HG03139 (cell line): Measurements from ENCODE around the gene RPS5.
"Not testable (repeated sequence)": the region's sequence is repeated elsewhere in the genome, so short reads cannot be mapped to it uniquely, and the experiment has no call there.

Source experiments
- ATAC-seq: cut with Tn5 transposase; IDR thresholded peaks from one replicate; pipeline ENCODE4 v1.9.1; 2021; ENCODE audit not compliant: unreplicated experiment

The RPS5 gene

DNA sequence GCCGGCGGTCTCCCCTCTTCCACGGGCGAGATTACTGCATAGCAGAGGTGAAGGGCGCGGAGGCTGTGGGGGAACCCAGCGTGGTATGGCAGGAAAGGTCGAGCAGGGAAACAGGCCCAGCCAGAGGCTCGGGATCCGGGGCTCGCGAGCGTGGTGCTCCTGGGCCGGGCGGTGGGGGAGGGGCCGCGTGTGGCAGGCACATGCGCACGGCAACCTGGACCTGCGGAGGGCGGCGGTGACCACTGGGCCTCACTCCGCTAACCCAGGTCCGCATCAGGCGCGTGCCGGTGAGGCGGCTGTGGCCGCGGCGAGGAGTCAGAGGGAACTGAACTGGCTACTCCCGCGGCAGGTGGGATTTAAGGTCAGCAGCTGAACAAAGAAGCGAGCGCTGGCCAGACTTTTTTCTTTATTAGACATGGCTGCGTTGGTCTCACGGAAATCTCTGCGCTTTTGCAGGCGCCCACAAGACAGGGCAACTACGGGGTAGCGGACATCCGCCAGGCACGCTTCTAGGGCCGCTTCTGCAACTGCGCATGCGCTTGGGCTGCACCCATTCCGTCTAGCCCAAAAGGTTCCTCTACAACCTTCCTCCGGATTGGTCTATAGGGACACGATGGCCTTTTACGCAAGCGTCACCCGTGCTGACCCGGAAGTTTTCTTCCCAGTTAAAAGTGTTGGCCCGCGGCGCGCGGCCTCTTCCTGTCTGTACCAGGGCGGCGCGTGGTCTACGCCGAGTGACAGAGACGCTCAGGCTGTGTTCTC lies at the start of gene RPS5:
Gene RPS5 (plus strand): TSS at position 694 of the 762 bp plus-strand sequence. CDS start 869 bp downstream, outside the sequence.
- ATAC-seq: peak; percentile 92

DNA sequence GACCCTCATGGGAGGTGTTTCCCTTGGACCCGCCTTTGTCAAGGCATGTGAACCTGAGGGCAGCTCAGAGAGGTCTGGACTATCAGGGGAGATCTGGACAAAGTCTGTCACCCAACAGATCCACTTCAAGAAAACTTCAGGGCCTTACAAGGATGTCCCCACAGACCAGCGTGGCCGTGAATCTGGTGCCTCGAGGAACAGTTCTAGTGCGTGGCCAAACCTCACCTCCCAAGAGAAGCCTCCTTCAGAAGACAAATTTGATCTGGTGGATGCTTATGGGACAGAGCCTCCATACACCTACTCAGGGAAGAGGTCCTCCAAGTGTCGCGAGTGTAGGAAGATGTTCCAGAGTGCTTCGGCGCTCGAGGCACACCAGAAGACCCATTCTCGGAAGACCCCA lies 48.7 kb upstream of the RPS5 start:
- no peak for ATAC-seq

DNA sequence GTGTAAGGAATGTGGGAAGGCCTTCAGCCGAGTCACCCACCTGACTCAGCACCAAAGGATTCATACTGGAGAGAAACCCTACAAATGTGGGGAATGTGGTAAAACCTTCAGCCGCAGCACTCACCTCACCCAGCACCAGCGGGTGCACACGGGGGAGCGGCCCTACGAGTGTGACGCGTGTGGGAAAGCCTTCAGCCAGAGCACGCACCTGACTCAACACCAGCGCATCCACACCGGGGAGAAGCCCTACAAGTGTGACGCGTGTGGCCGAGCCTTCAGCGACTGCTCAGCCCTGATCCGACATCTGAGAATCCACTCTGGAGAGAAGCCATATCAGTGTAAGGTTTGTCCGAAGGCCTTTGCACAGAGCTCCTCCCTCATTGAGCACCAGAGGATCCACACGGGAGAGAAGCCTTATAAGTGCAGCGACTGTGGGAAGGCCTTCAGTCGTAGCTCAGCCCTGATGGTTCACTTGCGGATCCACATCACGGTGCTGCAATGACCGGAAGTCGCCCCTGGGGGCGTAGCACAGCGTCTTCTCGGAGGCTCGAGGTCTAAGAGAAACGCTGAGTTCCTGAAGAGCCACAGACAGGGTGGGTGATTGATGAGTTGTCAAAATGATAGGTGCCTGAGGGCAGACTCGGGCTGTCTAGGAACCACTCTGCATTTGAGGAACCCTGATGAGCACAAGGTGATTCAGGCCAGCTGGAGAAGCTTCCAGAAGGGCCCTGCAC lies 48.1 kb upstream of the RPS5 start:
- ATAC-seq: no peak

DNA sequence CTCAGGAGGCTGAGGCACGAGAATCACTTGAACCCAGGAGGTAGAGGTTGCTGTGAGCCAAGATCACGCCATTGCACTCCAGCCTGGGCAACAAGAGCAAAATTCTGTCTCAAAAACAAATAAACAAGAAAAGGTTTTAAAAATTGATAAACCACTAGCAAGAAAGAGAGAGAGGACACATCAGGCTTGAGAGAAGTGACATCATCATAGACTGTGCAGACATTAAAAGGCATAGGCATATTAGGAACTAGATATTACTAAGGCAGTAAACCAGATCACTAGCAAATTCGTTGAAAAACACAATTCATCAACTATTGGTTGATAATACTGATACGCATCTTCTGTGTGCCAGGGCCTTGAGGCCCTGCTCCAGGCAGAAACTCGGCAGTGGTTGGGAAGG lies 41.5 kb upstream of the RPS5 start:
- no peak for ATAC-seq

DNA sequence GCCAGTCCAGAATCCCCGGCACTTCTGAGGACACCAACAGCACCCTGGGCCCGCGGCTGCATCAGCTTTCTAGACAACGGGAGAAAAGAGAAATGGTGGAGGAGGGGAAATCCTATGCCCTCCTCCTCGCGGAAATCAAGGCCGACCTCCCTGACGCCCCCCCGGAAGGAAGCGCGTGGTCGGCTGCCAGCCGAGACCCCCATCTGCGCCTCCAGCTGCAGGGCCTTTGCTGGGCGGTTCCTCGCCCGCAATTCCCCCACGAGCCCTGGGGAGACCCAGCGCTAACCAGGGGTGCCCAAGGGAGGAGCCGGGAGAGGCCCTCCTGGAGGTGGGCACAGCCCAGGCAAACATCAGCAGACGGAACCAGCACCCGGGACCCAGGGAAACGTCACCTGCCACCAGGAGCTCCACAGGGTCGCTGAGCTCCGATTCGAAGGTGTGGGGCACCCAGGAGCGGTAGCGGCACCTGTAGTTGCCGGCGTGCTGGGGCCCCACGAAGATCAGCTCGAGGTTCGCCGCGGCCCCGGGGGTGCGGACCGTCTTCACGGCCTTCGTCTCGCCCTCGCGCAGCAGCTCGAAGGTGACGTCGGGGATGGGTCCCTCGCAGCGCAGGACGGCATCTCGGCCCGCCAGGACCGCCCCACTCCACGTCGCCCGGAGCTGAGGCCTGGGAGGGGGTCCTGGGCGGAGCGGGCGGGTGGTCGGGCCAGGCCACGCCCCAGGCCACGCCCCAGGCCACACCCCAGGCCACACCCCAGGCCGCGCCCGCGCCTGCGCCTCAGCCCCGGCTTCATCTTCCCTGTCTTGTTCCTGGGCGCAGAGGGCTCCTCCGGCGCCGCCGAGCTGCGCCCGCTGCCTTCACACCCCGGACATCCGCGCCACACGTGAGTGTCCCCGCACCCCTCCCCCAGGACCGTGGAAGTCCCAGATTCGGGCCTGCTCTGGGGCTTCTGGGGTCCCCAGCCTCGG lies 39.8 kb upstream of the RPS5 start:
- ATAC-seq: peak; percentile 78

DNA sequence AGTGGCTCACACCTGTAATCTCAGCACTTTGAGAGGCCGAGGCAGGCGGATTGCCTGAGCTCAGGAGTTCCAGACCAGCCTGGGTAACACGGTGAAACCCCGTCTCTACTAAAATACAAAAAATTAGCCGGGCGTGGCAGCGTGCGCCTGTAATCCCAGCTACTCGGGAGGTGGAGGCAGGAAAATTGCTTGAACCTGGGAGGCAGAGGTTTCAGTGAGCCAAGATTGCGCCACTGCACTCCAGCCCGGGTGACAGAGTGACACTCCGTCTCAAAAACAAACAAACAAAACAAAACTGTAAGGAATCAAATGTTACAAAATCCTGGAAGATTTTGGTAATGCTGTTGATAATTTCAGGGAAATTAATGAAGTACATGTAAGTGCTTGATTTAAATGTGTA lies 39.0 kb upstream of the RPS5 start:
- not testable (repeated sequence) for ATAC-seq

DNA sequence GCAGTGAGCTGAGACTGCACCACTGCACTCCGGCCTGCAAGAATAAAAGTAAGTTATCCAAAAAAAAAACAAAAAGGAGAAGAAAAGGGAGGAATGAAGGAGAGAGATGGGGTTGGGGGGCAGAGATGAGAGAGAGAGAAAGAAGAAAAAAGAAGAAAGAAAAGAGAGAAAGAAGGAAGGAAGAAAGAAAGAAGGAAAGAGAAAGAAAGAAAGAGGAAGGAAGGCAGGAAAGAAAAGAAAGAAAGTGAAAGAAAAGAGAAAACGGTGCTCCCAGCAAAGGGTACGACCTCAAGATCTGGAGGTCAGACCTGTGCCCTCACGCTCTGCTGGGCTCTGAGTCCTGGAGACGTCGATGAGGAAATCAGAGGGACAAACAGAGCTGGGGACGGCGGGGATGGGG lies 37.5 kb upstream of the RPS5 start:
- no peak for ATAC-seq

DNA sequence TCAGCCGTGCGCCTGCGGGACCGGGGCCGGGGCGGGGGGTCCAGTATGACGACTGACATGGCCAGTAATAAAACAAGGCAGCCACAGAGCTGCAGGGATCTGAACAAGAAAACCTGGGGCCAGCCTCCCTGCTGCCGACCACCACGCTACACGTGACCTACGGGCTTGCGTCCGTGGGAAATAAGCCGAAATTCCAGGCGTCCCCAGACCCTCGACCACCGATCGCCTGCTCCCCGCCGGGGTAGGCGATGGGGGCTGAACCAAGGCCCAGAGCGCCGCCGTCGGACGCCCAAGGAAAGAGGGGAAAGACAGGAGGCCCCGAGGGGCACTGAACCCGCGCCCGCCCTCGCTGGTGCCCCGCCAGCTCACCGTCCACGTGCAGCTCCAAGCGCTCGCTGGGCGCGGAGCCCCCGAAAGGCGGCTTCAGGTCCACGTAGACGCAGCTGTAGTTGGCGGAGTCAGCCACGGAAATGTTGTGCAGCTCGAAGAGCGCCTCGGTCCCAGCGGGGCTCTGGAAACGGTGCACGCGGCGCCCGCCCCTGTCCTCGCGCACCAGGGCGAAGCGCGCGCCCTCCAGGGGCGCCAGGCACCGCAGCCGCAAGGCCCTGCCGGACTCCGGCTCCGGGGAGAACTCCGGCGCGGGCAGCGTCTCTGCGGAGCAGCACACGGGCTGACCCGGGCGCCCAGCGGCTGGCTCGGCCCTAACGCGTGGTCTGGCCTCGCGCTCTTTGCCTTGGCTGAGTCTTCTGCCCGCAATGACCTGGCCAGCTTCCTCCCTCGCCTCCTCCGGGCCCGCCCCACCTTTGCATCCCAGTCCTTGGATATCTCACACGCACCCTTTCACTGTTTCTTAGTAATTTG lies 36.8 kb upstream of the RPS5 start:
- ATAC-seq: no peak

DNA sequence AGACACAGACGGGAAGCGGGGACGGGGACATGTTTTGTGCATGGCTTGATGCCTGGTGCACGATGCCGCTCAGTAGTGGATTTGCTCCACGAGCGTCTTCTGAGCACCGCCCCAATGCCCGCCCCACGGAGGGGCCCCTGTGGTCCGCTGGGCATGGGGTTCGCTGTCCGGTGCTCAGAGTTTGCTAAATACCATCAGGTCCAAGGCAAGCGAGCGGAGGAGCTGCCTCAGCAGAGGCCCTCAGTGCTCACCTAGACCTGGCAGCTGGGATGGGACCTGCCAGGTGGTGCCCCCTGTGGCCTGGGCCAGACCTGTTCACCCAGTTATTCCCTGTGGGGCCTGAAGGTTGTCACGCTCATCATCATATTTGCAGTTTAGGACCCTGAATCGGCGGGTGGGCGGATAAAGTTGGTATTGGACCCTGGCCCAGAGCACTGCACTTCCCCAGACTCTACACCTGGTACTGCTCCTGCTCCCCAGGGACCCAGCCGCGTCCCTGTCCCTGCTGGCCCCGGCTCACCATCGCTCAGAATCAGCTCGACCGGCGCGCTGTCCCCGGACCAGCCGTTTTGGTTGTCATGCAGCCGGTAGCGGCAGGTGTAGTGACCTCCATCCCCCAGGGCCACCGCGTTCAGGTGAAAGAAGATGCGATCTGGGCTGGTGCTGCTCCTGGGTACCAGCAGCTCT lies 36.1 kb upstream of the RPS5 start:
- ATAC-seq: no peak

DNA sequence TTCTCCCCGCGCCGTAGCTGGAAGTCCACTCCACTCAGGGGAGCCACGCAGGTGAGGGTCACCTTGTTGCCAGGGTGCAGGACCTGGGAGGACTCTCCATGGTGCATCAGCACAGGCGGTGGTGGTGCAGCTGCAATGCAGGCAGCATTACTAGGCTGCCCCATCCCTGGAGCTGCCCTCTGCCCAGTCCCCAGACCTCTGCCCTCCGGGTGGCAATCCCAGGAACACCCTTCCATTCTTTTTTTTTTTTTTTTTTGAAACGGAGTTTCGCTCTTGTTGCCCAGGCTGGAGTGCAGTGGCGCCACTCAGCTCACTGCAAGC lies 35.6 kb upstream of the RPS5 start:
- no peak for ATAC-seq

DNA sequence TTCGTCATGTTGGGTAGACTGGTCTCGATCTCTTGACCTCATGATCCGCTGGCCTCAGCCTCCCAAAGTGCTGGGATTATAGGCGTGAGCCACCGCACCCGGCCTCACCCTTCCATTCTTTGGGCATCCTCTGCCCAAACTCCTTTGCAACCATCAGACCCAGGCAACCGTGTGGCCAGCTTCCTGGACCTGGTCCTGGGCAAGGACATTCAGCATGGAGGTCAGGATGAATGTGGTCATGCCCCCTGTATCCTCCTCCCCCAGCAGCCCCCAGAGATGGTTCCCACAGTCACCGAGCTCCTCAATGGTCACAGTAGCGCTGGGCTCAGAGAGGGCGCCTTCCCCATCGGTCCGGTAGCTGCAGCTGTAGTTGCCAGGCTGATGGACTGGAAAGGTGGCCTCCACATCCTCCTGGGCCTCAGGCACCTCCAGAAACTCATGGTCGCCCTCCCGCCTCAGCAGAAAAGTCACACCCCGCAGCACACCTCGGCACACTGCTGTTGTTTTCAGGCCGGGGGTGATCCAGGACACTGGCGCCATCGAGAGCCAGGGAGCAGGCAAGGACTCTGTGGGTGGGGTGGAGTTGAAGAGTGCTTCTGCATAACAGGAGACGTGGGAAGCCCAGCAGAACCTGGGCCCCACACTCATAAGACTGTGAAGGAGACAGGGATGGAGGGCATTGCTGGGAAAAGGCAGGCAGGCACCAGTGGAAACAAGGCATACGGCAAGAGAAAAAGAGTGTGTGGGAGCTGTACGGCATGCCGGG lies 34.9 kb upstream of the RPS5 start:
- no peak for ATAC-seq

DNA sequence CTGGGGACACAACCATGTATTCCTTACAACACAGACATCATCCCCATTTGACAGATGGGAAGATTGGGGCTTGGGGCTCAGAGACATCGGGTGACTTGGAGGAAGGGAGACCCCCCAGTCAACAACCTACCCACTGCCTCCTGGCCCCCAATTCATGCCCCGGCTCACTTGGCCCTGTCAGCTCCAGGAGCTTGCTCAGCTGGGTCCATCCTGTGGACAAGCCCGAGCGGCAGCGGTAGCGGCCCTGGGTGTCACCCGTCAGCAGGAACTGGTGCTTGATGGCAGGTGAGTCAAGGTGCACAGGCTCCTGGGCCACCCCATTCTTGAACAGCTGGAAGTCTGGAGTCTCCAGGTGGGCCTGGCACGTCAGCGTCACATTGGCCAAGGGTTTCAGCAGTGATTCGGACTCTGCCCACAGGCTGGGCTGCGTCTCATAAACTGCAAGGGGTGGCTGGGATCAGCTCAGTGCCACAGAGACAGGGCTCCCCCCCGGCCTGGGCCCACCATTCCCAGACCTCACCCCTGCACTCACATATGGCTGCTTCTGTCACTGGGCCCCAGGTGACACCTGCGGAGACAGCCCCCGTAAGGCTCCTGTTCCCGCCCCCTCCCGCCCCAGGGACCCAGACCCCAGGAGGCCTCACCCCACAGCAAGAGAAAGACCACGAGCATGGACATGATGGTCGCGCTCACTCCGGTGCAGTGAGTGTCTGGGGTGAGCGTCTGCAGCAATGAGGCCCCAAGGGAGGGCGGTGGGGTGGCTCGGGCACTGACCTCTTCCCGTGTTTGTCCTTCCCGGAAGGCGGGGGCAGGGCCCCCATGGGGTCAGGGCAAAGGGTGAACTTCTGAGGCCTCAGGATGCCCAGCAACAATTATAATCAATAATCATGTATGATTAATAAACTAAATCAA lies 34.1 kb upstream of the RPS5 start, which contains the start of gene A1BG:
Gene A1BG (minus strand): TSS at position 733 of the 912 bp plus-strand sequence. CDS start 55 bp downstream, at position 678.
- no peak for ATAC-seq

DNA sequence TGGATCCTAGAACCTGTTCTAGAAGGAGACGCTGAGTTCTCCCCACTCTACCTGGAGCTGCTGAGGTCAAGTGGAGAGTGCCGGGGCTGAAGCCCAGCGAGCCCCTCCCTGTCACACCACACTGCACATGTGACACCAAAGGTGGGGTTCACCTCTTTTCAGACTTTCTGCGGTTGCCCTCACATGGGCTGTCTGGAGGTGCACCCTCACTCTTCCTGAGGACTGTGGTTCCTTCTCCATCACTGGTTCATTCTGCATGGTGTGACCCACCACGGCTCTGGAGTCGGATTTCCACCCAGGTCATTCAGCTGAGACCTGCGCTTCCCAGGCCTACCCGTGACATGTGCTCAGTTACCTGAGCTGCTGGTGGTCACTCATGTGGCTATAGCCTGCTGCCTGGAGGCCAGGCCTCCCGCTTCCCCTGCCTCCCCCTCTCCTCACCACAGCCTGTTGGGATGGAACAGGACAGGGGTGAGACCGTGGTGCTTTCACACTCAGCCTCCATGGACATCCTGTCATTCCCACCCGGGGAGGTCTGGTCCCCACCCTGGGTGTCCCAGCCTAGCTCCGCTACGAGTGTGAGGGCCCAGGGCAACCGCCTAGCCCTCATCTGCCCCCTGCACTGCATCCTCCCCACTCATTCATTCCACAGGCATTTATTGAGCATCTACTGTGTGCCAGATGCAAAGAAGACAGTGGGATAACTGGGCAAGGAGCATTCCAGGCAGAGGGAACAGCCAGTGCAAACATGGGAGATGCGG lies 33.2 kb upstream of the RPS5 start:
- ATAC-seq: no peak

DNA sequence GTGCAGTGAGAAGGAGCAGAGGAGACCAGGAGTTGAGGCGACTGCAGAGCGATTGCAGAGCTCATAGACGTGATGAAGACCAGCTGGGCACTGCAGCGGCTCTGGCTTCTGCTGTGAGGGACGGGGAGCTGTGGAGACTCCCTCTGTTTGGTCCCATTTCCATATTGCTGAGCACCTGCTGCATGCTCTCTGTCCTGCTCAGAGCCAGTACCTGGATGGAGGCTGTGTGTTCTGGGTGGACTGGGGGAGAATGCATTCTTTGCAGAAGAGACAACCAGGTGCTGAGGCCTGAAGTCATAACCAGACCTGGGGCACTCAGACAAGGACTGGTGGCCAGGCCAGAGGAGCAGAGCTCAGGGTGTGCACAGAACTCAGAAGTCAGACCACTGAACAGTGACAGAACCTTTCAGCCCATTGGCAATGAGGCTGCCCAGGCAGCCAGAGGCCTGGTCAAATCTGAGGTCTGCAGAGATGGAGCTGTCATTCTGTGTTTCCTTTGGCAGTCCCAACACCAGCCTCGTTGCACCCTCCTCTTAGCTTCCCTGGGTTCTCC lies 32.5 kb upstream of the RPS5 start:
- ATAC-seq: no peak

DNA sequence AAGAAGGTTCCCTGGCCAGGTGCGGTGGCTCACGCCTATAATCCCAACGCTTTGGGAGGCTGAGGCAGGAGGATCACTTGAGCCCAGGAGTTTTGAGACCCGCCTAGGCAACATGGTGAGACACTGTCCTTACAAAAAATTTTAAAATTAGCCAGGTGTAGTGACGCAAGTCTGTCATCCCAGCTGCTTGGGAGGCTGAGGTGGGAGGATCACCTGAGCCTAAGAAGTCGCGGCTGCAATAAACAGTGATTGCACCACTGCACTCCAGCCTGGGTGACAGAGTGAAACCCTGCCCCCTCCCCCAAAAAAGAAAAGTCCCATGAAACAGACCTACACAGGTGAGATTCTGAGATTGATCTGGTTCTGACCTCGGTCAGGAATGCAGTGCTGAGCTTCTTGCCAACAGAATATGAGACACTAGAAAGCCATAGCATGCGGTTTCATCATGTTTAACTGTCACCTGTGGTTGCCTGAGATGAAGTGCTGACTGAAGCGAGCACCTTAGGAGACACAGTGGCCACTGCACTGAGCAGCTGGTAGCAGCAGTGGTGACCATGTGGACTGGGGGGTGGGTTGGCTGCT lies 31.8 kb upstream of the RPS5 start:
- ATAC-seq: no peak

DNA sequence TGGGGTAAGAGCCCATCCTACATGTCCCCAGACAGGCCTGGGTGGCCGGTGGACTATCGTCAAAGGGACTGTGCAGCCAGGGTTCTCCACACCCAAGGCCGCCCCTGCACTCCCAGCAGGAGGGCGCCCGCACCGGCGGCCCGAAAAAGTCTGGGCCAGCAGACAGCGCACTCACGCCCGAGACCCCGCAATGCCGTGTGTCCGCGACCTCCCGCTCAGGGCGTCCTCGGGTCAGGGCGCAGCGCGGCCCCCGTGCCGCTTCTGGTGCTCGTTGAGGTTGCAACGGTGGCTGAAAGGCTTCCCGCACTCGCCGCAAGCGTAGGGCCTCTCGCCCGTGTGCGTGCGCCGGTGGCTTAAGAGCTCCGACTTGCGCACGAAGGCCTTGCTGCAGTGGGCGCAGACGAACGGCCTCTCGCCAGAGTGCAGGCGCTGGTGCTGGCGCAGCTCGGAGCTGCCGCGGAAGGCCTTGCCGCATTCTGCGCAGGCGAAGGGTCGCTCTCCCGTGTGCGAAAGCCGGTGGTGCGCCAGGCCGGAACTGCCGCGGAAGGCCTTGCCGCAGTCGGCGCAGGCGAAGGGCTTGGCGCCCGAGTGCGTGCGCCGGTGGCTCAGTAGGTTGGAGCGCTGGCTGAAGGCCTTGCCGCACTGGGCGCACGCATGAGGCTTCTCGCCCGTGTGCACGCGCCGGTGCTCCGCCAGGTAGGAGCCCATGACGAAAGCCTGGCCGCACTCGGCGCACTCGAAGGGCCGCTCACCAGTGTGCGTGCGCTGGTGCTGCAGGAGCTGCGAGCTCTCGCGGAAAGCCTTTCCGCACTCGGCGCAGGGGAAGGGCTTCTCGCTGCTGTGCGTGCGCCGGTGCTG lies 30.9 kb upstream of the RPS5 start:
- ATAC-seq: no peak
